Subcutaneous adipose tissue (tissue), 4 donors: ENCODE results near the gene RHOV. TPM values are rescaled to one million over a fixed set of nuclear protein-coding genes. Genes with fewer than 3 reads are reported as not detected.

Source experiments
- total RNA-seq, 4 donors: library from RNA; depleted of rRNA; stranded (reverse); fragments of >200 nt; gene quantifications; one replicate each; pipeline ENCODE4 v1.1.0, GENCODE V29; 2016
- TF ChIP-seq, protein P1 (sequence below): fragments of 450-650 bp; IDR thresholded peaks from one replicate; pipeline ENCODE4 v1.5.1; 2016; ENCODE audit warnings: low read depth, mild to moderate bottlenecking, control low read depth, antibody characterized with exemption, moderate library complexity

RHOV gene
- total RNA-seq, 4 donors from 2014 or later = not detected

DNA sequence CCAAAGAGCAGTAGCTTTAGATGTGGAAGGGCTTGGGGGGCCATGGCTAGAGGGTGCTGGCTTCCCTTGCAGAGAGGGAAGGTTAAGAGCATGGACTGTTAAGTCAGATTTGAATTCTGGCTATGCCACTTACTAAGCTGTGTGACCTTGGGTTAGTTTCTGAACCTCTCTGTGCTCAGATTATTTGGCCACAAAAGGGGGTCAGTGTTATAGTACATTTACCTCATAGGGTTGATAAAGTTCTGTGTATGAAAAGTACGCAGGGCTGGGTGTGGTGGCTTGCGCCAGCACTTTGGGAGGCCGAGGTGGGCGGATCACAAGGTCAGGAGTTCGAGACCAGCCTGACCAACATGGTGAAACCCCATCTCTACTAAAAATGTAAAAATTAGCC lies 27.0 kb upstream of the RHOV start:
- TF ChIP-seq, protein P1, sequence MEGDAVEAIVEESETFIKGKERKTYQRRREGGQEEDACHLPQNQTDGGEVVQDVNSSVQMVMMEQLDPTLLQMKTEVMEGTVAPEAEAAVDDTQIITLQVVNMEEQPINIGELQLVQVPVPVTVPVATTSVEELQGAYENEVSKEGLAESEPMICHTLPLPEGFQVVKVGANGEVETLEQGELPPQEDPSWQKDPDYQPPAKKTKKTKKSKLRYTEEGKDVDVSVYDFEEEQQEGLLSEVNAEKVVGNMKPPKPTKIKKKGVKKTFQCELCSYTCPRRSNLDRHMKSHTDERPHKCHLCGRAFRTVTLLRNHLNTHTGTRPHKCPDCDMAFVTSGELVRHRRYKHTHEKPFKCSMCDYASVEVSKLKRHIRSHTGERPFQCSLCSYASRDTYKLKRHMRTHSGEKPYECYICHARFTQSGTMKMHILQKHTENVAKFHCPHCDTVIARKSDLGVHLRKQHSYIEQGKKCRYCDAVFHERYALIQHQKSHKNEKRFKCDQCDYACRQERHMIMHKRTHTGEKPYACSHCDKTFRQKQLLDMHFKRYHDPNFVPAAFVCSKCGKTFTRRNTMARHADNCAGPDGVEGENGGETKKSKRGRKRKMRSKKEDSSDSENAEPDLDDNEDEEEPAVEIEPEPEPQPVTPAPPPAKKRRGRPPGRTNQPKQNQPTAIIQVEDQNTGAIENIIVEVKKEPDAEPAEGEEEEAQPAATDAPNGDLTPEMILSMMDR = no peak

DNA sequence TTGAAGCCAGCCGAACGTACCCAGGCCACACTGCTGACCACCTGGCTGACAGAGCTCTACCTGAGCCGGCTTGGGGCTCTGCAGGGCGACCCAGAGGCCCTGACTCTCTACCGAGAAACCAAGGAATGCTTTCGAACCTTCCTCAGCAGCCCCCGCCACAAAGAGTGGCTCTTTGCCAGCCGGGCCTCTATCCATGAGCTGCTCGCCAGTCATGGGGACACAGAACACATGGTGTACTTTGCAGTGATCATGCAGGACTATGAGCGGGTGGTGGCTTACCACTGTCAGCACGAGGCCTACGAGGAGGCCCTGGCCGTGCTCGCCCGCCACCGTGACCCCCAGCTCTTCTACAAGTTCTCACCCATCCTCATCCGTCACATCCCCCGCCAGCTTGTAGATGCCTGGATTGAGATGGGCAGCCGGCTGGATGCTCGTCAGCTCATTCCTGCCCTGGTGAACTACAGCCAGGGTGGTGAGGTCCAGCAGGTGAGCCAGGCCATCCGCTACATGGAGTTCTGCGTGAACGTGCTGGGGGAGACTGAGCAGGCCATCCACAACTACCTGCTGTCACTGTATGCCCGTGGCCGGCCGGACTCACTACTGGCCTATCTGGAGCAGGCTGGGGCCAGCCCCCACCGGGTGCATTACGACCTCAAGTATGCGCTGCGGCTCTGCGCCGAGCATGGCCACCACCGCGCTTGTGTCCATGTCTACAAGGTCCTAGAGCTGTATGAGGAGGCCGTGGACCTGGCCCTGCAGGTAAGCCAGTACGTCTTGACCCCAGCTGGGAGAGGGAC lies 26.4 kb upstream of the RHOV start:
- TF ChIP-seq, protein P1 = no peak

DNA sequence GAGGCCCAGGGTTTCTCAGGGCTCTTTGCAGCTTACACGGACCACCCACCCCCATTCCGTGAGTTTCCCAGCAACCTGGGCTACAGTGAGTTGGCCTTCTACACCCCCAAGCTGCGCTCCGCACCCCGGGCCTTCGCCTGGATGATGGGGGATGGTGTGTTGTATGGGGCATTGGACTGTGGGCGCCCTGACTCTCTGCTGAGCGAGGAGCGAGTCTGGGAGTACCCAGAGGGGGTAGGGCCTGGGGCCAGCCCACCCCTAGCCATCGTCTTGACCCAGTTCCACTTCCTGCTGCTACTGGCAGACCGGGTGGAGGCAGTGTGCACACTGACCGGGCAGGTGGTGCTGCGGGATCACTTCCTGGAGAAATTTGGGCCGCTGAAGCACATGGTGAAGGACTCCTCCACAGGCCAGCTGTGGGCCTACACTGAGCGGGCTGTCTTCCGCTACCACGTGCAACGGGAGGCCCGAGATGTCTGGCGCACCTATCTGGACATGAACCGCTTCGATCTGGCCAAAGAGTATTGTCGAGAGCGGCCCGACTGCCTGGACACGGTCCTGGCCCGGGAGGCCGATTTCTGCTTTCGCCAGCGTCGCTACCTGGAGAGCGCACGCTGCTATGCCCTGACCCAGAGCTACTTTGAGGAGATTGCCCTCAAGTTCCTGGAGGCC lies 25.6 kb upstream of the RHOV start:
- TF ChIP-seq, protein P1 = no peak

DNA sequence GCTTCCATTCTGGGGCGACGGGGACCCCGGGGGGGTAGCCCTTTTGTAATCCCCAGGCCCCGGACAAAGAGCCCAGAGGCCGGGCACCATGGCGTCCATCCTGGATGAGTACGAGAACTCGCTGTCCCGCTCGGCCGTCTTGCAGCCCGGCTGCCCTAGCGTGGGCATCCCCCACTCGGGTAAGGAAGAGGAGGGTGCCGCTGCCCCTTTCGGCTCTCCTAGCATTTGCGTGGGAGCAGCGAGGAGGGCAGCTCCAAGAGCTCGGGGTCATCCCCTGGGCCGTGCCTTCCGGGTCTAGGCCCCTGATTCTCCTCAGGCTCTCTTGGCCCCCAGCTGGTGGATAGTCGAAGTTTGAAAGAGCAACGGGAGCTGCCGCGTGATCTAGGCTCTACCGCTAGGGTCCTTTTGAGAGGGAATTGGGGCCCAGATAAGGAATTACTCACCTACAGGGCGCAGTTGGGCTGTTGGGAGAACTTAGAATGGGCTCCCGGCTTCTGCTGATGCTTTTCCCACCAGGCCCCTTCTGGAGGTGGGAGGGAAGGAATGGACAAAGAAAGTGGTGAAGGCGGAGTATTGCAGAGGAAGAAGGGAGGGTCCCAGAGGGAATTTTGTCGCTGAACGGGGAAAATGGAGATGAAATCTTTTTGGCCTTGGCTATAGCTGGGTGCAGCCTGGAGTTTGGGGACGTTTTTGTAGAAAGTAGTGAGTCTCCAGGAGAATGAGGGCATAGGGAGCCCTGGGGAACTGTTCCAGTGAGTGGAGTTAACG lies 20.8 kb upstream of the RHOV start:
- TF ChIP-seq, protein P1 = no peak

DNA sequence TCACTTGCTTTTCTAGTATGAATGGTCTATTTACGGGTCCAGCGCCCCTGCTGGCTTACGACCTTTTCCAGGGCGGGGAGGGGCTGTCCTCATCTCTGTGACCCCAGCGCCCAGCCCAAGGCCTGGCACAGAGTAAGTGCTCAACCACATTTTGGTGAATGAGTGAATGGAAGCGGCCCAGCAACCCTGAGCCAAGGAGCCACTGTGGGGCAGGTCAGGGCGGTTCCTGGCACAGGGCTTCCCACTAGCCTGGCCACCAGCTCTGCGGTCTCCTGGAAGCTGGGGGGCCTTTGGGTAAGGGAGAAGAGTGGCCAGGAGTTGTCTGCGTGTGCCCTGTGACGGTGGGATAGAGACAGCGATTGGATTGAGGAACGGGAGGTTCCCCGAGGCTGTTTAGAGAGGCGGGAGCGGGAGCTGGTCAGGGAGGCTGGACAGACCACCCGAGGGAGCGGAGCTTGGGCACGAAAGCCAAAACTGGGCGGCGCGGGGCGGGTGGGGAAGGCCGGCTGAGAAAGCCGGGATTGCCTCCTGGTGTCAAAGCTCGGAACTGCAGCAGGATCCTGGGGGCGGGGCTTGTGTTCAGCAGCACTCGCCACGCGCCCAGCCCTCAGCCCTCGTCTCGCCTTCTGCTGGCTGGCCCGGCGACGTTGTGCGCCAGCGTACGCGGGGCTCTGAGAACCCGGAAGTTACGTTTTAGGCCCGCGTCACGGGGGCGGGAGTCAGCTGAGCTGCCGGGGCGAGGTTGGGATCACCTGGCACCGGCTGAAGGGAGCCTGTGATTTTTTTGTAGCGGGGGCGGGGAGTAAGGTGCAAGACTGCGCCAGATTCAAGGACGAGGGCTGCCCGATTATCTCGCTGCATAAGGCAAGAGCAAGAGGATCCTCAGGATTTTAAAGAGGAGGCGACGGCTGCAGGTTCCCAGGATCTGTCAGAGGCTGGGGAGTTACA lies 20.0 kb upstream of the RHOV start, which contains the start of gene VPS18:
Gene VPS18 (plus strand): TSS at position 718 of the 948 bp plus-strand sequence. CDS start 319 bp downstream, outside the sequence.
- TF ChIP-seq, protein P1 = no peak

DNA sequence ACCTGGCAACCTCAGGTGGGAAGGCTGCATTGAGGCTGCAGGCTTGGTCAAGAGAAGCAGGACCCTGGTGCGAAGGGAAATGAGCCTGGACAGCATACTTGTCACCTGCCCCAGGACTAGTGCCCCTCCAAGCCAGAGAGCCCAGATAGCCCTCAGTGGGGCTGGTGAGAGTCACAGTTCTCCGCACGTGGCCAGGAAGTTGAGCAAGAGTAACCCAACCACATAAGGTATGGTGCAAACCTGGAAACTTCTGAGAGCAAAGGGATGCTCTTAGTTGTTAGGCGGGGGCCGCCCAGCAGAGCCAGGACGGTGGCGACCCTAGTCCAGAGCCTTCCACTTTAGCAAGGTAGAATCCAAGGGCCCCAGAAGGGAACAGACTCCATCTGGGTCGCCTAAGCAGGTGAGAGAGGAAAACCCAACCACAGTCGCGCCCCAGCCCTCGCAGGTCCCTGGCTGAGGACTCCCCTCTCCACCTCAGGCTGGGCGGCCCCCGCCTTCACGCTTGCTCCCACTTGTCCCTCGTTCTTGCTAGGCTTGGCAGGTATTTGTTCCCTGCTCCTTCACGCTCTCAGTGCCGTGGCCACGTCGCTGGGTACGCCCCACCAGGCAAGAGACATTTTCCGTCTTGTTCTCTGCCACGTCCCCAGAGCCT lies 19.1 kb upstream of the RHOV start:
- TF ChIP-seq, protein P1 = no peak
